Spleen (tissue), 11 donors: ENCODE data around the gene LENEP. TPM values are rescaled to one million over a fixed set of nuclear protein-coding genes. Genes with fewer than 3 reads are reported as not detected.

Source experiments
- DNase-seq: peaks from one replicate; pipeline ENCODE4 v3.0.0-alpha.2; 2020
- H3K27ac ChIP-seq, 8 donors: fragments of 200-600 bp; sonication (generic) in 7 of 8; 1 replicate in 4 of 8; 2 replicates in 4 of 8; pipeline versions ENCODE4 v1.5.0 to v1.8.0; 2016 to 2021; ENCODE audit warnings: inconsistent platforms in 4 of 8, mild to moderate bottlenecking in 4 of 8, moderate library complexity in 1 of 8
- H3K27me3 ChIP-seq, 7 donors: fragments of 200-600 bp; sonication (generic) in 6 of 7; replicated peaks in 1 of 7; 1 replicate in 4 of 7; 2 replicates in 3 of 7; pipeline versions ENCODE4 v1.5.0 to v1.8.0; 2016 to 2021; ENCODE audit warnings: inconsistent platforms in 3 of 7, mild to moderate bottlenecking in 1 of 7
- H3K36me3 ChIP-seq, 6 donors: fragments of 200-600 bp; sonication (generic) in 5 of 6; 1 replicate in 4 of 6; 2 replicates in 2 of 6; pipeline versions ENCODE4 v1.5.0 to v1.8.0; 2016 to 2021; ENCODE audit warnings: inconsistent platforms in 2 of 6
- H3K4me1 ChIP-seq, 6 donors: fragments of 200-600 bp; sonication (generic) in 5 of 6; 1 replicate in 3 of 6; 2 replicates in 3 of 6; pipeline versions ENCODE4 v1.5.0 to v1.8.0; 2016 to 2021; ENCODE audit warnings: inconsistent platforms in 3 of 6
- H3K4me3 ChIP-seq, 8 donors: fragments of 200-600 bp; sonication (generic) in 7 of 8; 1 replicate in 4 of 8; 2 replicates in 4 of 8; pipeline versions ENCODE4 v1.5.0 to v1.8.0; 2016 to 2021; ENCODE audit warnings: inconsistent platforms in 4 of 8, mild to moderate bottlenecking in 4 of 8, moderate library complexity in 2 of 8
- H3K9me3 ChIP-seq, 8 donors: fragments of 200-600 bp; sonication (generic) in 7 of 8; 1 replicate in 4 of 8; 2 replicates in 4 of 8; pipeline versions ENCODE4 v1.5.0 to v1.8.0; 2016 to 2021; ENCODE audit warnings: inconsistent platforms in 4 of 8
- CTCF ChIP-seq, 11 experiments: fragments of 200-600 bp in 7 of 11; fragments of 450-650 bp in 4 of 11; sonication (generic) in 4 of 11; IDR thresholded peaks in 8 of 11; conservative IDR thresholded peaks in 3 of 11; 1 replicate in 7 of 11; 2 replicates in 4 of 11; pipeline versions ENCODE4 v1.4.0 to v1.8.0; 2016 to 2021; ENCODE audit warnings: antibody characterized with exemption in 11 of 11, inconsistent platforms in 4 of 11, mild to moderate bottlenecking in 1 of 11
- POLR2A ChIP-seq, 3 donors: fragments of 450-650 bp; IDR thresholded peaks; one replicate each; pipeline ENCODE4 v1.5.1; 2017; ENCODE audit warnings: antibody characterized with exemption in 3 of 3, mild to moderate bottlenecking in 1 of 3
- POLR2AphosphoS5 ChIP-seq, 3 donors: sonication (generic); formaldehyde crosslinking; IDR thresholded peaks; one replicate each; pipeline ENCODE4 v1.5.1; 2017; ENCODE audit warnings: antibody characterized with exemption in 3 of 3
- WGBS, 5 donors: extraction: QIAGEN DNeasy Blood & Tissue Kit in 3 of 5; methylation state at CpG; one replicate each; pipeline versions ENCODE4 v1.1.5 to v1.1.7; 2013 to 2018; 5-methylcytosine and 5-hydroxymethylcytosine counted together
- intact Hi-C: fragments of 100-400 bp; cut with DNase I; formaldehyde crosslinking; loops from one replicate; pipeline ENCODE4 v1.15.0; 2023; ENCODE audit warnings: low total_unique reads
- polyA plus RNA-seq, 3 donors: library from polyadenylated mRNA; stranded (reverse); fragments of 200-250 nt; gene quantifications; one replicate each; pipeline ENCODE4 v1.2.1, GENCODE V29; 2013
- total RNA-seq, 7 donors: library from RNA; depleted of rRNA in 3 of 7; stranded (reverse); fragments of >200 nt in 3 of 7; fragmentation: NEBNext Ultra II Directional in 4 of 7; extraction: Animal tissue kit (Norgen Biotek cat#: 25700) in 4 of 7; gene quantifications; one replicate each; pipeline versions ENCODE4 v1.1.0 to v1.2.1, GENCODE V29; 2016 to 2021
- donor health status: healthy with polysubstance abuse.
- donor health status: DM: no; HTN: no; CAD: no; lungs with moderate emphysema.
- donor health status: DM: no; HTN: no; CAD: no.
- donor health status: Bipolar disorder and iron deficiency.
- donor health status: healthy.
- donor health status: DM: no; HTN: no; CAD: no.
- donor health status: DM: yes; HTN: yes; CAD: no.

LENEP gene
- total and polyA plus RNA-seq, 10 donors: 0.60 TPM; not detected in 9

- Histone ChIP-seq H3K36me3 (peaks cover 0 to 46% (median 28%) of the 10 kb centered on the region in 6 donors), H3K27me3 (no peaks in the 10 kb centered on the region), H3K4me1 (peaks cover 51 to 69% (median 65%) of the 10 kb centered on the region in 6 donors), H3K4me3 (peak overlapping the region in 5 of 8 donors; percentile 1 to 78 (median 19)), H3K9me3 (no peaks in the 10 kb centered on the region), H3K27ac (peak overlapping the region; percentile 28 to 89 (median 82))
- WGBS, 5 donors: 33 to 47% (median 38%) methylated on average over 15 of the region's 15 CpGs
- TF ChIP-seq CTCF (IDR thresholded peaks at IDR 0.05 in 8 of 11, conservative IDR thresholded peaks at IDR 0.05 in 3 of 11) (no peak), POLR2AphosphoS5 (IDR thresholded peaks at IDR 0.05) (peak; percentile 11 to 56 (median 37)), POLR2A (IDR thresholded peaks at IDR 0.05) (no peak)
- intact Hi-C loops: no loop called here
- DNase-seq: peak; percentile 87
These were observed 41.3 kb upstream of the LENEP start for GRCh38 chr1:154951901-154952657.

- intact Hi-C loops: no loop called here
These were observed 40.7 kb upstream of the LENEP start for GRCh38 chr1:154952664-154953063.

GRCh38 chr1:154953611-154954038 lies 39.8 kb upstream of the LENEP start:
- Histone ChIP-seq H3K9me3 (no peaks in the 10 kb centered on the region), H3K27me3 (no peaks in the 10 kb centered on the region), H3K27ac (peak overlapping the region in 7 of 8 donors; percentile 36 to 89 (median 83)), H3K36me3 (peaks cover 0 to 40% (median 20%) of the 10 kb centered on the region in 6 donors), H3K4me3 (peak overlapping the region in 2 of 8 donors; percentile 9 to 78), H3K4me1 (peaks cover 51 to 83% (median 69%) of the 10 kb centered on the region in 6 donors)
- WGBS, 5 donors: 67 to 87% (median 73%) methylated on average over 2 of the region's 2 CpGs
- no peak for TF ChIP-seq CTCF (IDR thresholded peaks at IDR 0.05 in 8 of 11, conservative IDR thresholded peaks at IDR 0.05 in 3 of 11)
- TF ChIP-seq POLR2A (IDR thresholded peaks at IDR 0.05): no peak
- no peak for TF ChIP-seq POLR2AphosphoS5 (IDR thresholded peaks at IDR 0.05)
- intact Hi-C loops: no loop called here
- DNase-seq: peak; percentile 46

More at GRCh38 chr1:154952664-154953063, 40.7 kb upstream of the LENEP start:
- Histone ChIP-seq H3K4me1 (peaks cover 51 to 75% (median 66%) of the 10 kb centered on the region in 6 donors), H3K4me3 (peak overlapping the region in 1 of 8 donors; percentile 78), H3K36me3 (peaks cover 0 to 41% (median 23%) of the 10 kb centered on the region in 6 donors), H3K27ac (peak overlapping the region; percentile 28 to 89 (median 82)), H3K9me3 (no peaks in the 10 kb centered on the region), H3K27me3 (no peaks in the 10 kb centered on the region)
- WGBS, 5 donors: 69 to 81% (median 75%) methylated on average over 6 of the region's 6 CpGs
- TF ChIP-seq CTCF (IDR thresholded peaks at IDR 0.05 in 8 of 11, conservative IDR thresholded peaks at IDR 0.05 in 3 of 11): no peak
- no peak for TF ChIP-seq POLR2A (IDR thresholded peaks at IDR 0.05)
- TF ChIP-seq POLR2AphosphoS5 (IDR thresholded peaks at IDR 0.05): no peak
- no peak for DNase-seq

- no peak for DNase-seq
- peak overlapping the region in 7 of 8 donors; percentile 52 to 78 (median 61) for H3K4me3 ChIP-seq
- H3K4me1 ChIP-seq: peaks cover 52 to 92% (median 74%) of the 10 kb centered on the region in 6 donors
- intact Hi-C loops: no loop called here
- WGBS, 5 donors: 52 to 72% (median 66%) methylated on average over 3 of the region's 3 CpGs
- no peaks in the 10 kb centered on the region for H3K9me3 ChIP-seq
- peak overlapping the region in 7 of 8 donors; percentile 35 to 89 (median 83) for H3K27ac ChIP-seq
- TF ChIP-seq POLR2AphosphoS5 (IDR thresholded peaks at IDR 0.05) (no peak), POLR2A (IDR thresholded peaks at IDR 0.05) (no peak), CTCF (IDR thresholded peaks at IDR 0.05 in 8 of 11, conservative IDR thresholded peaks at IDR 0.05 in 3 of 11) (no peak)
- peaks cover 0 to 42% (median 30%) of the 10 kb centered on the region in 6 donors for H3K36me3 ChIP-seq
- no peaks in the 10 kb centered on the region for H3K27me3 ChIP-seq
These were observed 38.8 kb upstream of the LENEP start for GRCh38 chr1:154954541-154954940.
